ENCODE measurements around the gene KIAA0319L.
A peak's percentile ranks its signal among the peaks of the same experiment; 100 is the strongest.

Gene KIAA0319L

GRCh38 chr1:35561972-35562680, 4.9 kb upstream of the KIAA0319L start:
- DNase-seq, result no peak

GRCh38 chr1:35561297-35561971, 4.2 kb upstream of the KIAA0319L start:
- no peak for DNase-seq

GRCh38 chr1:35560256-35561225, 3.3 kb upstream of the KIAA0319L start:
- no peak for DNase-seq

GRCh38 chr1:35559317-35559944, 2.2 kb upstream of the KIAA0319L start:
- DNase-seq, result no peak

GRCh38 chr1:35558374-35559316, 1.4 kb upstream of the KIAA0319L start:
- DNase-seq, result no peak

GRCh38 chr1:35557611-35558373, 589 bp upstream of the KIAA0319L start, which contains the start of gene NCDN:
Gene NCDN (plus strand): TSS chr1:35557799. CDS start chr1:35558191, 392 bp downstream.
- peak; percentile 99 for DNase-seq

- DNase-seq, result no peak
These were observed 602 bp downstream of the KIAA0319L start for GRCh38 chr1:35556484-35557117.

- DNase-seq, result peak; percentile 82
These were observed 1.4 kb downstream of the KIAA0319L start for GRCh38 chr1:35555601-35556477.

GRCh38 chr1:35555212-35555584, 2.0 kb downstream of the KIAA0319L start:
- peak; percentile 20 for DNase-seq

GRCh38 chr1:35554266-35555211, 2.7 kb downstream of the KIAA0319L start:
- DNase-seq, result no peak

GRCh38 chr1:35553851-35554250, 3.4 kb downstream of the KIAA0319L start:
- DNase-seq, result no peak

- no peak for DNase-seq
These were observed 10.6 kb downstream of the KIAA0319L start for GRCh38 chr1:35546614-35547013.

GRCh38 chr1:35544976-35545375, 12.2 kb downstream of the KIAA0319L start:
- DNase-seq, result peak; percentile 33

GRCh38 chr1:35539824-35540261, 17.4 kb downstream of the KIAA0319L start:
- peak; percentile 61 for DNase-seq

- DNase-seq, result peak; percentile 30
These were observed 18.0 kb downstream of the KIAA0319L start for GRCh38 chr1:35539073-35539823.

- no peak for DNase-seq
These were observed 19.4 kb downstream of the KIAA0319L start for GRCh38 chr1:35537806-35538205.

GRCh38 chr1:35536556-35537162, 20.5 kb downstream of the KIAA0319L start:
- DNase-seq, result no peak
